Left ventricle myocardium inferior (tissue), 1 donor: Measurements from ENCODE around the gene RASGRP2. TPM values are rescaled to one million over a fixed set of nuclear protein-coding genes. Genes with fewer than 3 reads are reported as not detected.

Experiments
- DNase-seq: peaks from one replicate; pipeline ENCODE4 v3.0.0-alpha.2; 2020
- H3K27ac ChIP-seq: fragments of 200-600 bp; replicated peaks from 2 replicates; pipeline ENCODE4 v1.8.0; 2021
- H3K27me3 ChIP-seq: fragments of 200-600 bp; 2 replicates; pipeline ENCODE4 v1.8.0; 2021; ENCODE audit warnings: low read depth
- H3K36me3 ChIP-seq: fragments of 200-600 bp; 2 replicates; pipeline ENCODE4 v1.8.0; 2021
- H3K4me1 ChIP-seq: fragments of 200-600 bp; 2 replicates; pipeline ENCODE4 v1.8.0; 2021
- H3K4me3 ChIP-seq: fragments of 200-600 bp; 2 replicates; pipeline ENCODE4 v1.8.0; 2021; ENCODE audit warnings: mild to moderate bottlenecking, moderate library complexity
- H3K9me3 ChIP-seq: fragments of 200-600 bp; replicated peaks from 2 replicates; pipeline ENCODE4 v1.8.0; 2021
- intact Hi-C: fragments of 100-400 bp; cut with micrococcal nuclease; formaldehyde crosslinking; loops from one replicate; pipeline ENCODE4 v1.11.0; 2022
- total RNA-seq: library from RNA; stranded (reverse); fragmentation: NEBNext Ultra II Directional; extraction: Animal tissue kit (Norgen Biotek cat#: 25700); gene quantifications from one replicate; pipeline ENCODE4 v1.2.1, GENCODE V29; 2021
- TF ChIP-seq, protein P1 (sequence below): fragments of 200-600 bp; IDR thresholded peaks from 2 replicates; pipeline ENCODE4 v1.8.0; 2021; ENCODE audit warnings: antibody characterized with exemption, mild to moderate bottlenecking, borderline replicate concordance
- donor health status: DM: no; HTN: yes; CAD: no; lungs with severe emphysema.

Gene RASGRP2
- total RNA-seq, 1 donor from 2014 or later: 21.1 TPM

DNA sequence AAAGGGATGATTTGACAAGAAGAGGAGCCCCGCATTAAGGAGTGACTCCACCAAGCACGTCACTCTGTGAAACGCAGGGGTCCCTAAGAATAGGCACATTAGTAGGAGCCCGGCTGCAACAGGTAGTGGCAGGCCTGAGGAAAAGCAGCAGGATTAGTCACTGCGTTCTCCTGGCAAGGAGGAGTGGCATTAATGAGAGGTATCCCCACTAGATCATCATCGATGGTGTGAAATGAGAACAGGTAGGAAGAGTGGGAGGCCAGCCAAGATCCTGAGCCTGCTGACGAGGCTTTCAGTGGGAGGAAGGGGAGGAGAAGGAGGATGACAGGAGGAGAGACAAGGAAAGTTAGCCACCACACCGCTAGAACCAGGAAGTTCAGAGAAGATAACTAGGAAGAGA, 59.6 kb downstream of the RASGRP2 start:
- no peak overlapping the region for H3K27ac ChIP-seq
- intact Hi-C loops: no loop called here
- no peaks in the 10 kb centered on the region for H3K9me3 ChIP-seq
- no peak for DNase-seq
- no peak overlapping the region for H3K4me3 ChIP-seq
- H3K36me3 ChIP-seq: no peaks in the 10 kb centered on the region
- TF ChIP-seq, protein P1, sequence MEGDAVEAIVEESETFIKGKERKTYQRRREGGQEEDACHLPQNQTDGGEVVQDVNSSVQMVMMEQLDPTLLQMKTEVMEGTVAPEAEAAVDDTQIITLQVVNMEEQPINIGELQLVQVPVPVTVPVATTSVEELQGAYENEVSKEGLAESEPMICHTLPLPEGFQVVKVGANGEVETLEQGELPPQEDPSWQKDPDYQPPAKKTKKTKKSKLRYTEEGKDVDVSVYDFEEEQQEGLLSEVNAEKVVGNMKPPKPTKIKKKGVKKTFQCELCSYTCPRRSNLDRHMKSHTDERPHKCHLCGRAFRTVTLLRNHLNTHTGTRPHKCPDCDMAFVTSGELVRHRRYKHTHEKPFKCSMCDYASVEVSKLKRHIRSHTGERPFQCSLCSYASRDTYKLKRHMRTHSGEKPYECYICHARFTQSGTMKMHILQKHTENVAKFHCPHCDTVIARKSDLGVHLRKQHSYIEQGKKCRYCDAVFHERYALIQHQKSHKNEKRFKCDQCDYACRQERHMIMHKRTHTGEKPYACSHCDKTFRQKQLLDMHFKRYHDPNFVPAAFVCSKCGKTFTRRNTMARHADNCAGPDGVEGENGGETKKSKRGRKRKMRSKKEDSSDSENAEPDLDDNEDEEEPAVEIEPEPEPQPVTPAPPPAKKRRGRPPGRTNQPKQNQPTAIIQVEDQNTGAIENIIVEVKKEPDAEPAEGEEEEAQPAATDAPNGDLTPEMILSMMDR: no peak
- H3K27me3 ChIP-seq: peaks cover 14% of the 10 kb centered on the region
- peaks cover 17% of the 10 kb centered on the region for H3K4me1 ChIP-seq

DNA sequence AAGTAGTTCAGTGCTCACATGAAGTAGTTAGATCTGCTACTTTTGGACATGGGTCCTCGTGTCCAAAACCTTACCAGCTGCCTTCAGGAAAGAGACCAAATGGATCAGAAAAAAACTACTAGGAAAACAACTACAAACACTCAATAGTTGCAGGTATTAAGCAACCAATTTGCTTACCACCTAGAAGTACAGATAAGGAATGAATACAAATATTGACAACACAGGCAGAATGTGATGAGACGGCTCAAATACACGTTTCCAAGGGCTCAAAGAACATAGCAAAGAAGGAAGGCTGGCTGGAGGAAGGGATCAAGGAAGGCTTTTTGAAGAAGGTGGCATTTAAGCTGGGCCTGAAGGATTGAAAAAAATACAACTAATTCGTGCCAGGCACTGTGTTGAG, 62.8 kb downstream of the RASGRP2 start:
- Histone ChIP-seq H3K9me3 (no peaks in the 10 kb centered on the region), H3K4me1 (peaks cover 1% of the 10 kb centered on the region), H3K36me3 (no peaks in the 10 kb centered on the region), H3K4me3 (no peak overlapping the region), H3K27me3 (peaks cover 41% of the 10 kb centered on the region), H3K27ac (no peak overlapping the region)
- TF ChIP-seq, protein P1: no peak
- no peak for DNase-seq
- intact Hi-C loops: no loop called here

GRCh38 chr11:64679846-64680245, 64.1 kb downstream of the RASGRP2 start:
- Histone ChIP-seq H3K4me1 (peaks cover 14% of the 10 kb centered on the region), H3K36me3 (no peaks in the 10 kb centered on the region), H3K27me3 (peaks cover 46% of the 10 kb centered on the region), H3K9me3 (no peaks in the 10 kb centered on the region), H3K27ac (no peak overlapping the region), H3K4me3 (no peak overlapping the region)
- TF ChIP-seq, protein P1: no peak
- intact Hi-C loops: no loop called here
- no peak for DNase-seq

GRCh38 chr11:64677441-64678023, 66.4 kb downstream of the RASGRP2 start:
- Histone ChIP-seq H3K36me3 (no peaks in the 10 kb centered on the region), H3K27ac (no peak overlapping the region), H3K27me3 (peaks cover 50% of the 10 kb centered on the region), H3K9me3 (no peaks in the 10 kb centered on the region), H3K4me3 (no peak overlapping the region), H3K4me1 (peaks cover 16% of the 10 kb centered on the region)
- no peak for DNase-seq
- TF ChIP-seq, protein P1: no peak
- intact Hi-C loops: no loop called here

Other genes with a start within 250 kb of the RASGRP2 start
- not detected for gene SLC22A11, start 188.2 kb downstream of the RASGRP2 start, total RNA-seq
- gene SLC22A12, start 152.9 kb downstream of the RASGRP2 start, total RNA-seq: not detected
- gene NRXN2, start 20.9 kb downstream of the RASGRP2 start, total RNA-seq: 0.71 TPM
- gene PYGM, start 15.8 kb upstream of the RASGRP2 start, total RNA-seq: 89.5 TPM
- 188 TPM for gene SF1, start 34.4 kb upstream of the RASGRP2 start, total RNA-seq
- 7.5 TPM for gene MAP4K2, start 59.1 kb upstream of the RASGRP2 start, total RNA-seq
- 8.7 TPM for gene MEN1, start 66.4 kb upstream of the RASGRP2 start, total RNA-seq
- 1.1 TPM for gene CDC42BPG, start 100.5 kb upstream of the RASGRP2 start, total RNA-seq
- 40.3 TPM for gene EHD1, start 134.5 kb upstream of the RASGRP2 start, total RNA-seq
- 13.1 TPM for gene ATG2A, start 173.1 kb upstream of the RASGRP2 start, total RNA-seq
- 22.5 TPM for gene PPP2R5B, start 180.5 kb upstream of the RASGRP2 start, total RNA-seq
- not detected for gene GPHA2, start 191.8 kb upstream of the RASGRP2 start, total RNA-seq
- not detected for gene MAJIN, start 228.0 kb upstream of the RASGRP2 start, total RNA-seq